LNCaP clone FGC (cell line): ENCODE data around the gene RNU1-2.

ENCODE experiments used
- DNase-seq: peaks from one replicate; pipeline ENCODE4 v3.0.0-alpha.2; 2011; ENCODE audit warnings: low read depth
- H3K4me3 ChIP-seq: 2 replicates; pipeline ENCODE4 v1.5.1; 2011; ENCODE audit warnings: mild to moderate bottlenecking, low read depth, low read length, control low read depth
- TF ChIP-seq, protein P1 (sequence below): IDR thresholded peaks from 2 replicates; pipeline ENCODE4 v1.5.1; 2012; ENCODE audit warnings: mild to moderate bottlenecking; ENCODE audit not compliant: control insufficient read depth, insufficient read depth; ENCODE audit errors: extremely low read depth

The RNU1-2 gene

DNA sequence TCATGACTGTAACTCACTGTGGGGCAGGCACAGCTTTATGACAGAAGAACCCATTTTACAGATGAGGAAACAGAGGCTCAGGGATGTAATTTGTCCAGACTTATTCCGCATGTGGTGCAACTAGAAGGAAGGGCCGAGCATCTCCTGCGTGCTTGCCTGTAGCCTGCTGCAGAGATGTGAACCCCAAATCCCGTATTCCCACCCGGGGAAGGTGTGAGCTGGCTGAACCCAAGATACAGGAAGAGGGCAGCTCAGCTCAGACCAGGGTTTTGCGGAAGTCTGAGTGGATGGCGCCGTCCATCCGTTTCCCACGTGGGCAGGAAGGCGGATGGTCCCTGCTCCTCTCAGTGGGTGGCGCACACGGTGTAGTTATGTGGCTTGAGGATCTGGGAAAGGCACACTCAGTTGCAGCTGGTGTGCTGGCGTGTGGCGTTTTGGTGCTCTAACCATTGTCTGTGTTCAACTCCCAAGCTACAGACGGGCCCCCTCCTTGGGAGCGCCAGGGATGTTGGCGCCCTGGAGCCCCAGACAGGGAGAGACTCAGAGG is 27.2 kb downstream of the RNU1-2 start:
- TF ChIP-seq, protein P1, sequence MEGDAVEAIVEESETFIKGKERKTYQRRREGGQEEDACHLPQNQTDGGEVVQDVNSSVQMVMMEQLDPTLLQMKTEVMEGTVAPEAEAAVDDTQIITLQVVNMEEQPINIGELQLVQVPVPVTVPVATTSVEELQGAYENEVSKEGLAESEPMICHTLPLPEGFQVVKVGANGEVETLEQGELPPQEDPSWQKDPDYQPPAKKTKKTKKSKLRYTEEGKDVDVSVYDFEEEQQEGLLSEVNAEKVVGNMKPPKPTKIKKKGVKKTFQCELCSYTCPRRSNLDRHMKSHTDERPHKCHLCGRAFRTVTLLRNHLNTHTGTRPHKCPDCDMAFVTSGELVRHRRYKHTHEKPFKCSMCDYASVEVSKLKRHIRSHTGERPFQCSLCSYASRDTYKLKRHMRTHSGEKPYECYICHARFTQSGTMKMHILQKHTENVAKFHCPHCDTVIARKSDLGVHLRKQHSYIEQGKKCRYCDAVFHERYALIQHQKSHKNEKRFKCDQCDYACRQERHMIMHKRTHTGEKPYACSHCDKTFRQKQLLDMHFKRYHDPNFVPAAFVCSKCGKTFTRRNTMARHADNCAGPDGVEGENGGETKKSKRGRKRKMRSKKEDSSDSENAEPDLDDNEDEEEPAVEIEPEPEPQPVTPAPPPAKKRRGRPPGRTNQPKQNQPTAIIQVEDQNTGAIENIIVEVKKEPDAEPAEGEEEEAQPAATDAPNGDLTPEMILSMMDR = no peak
- no peak overlapping the region for H3K4me3 ChIP-seq
- no peak for DNase-seq

DNA sequence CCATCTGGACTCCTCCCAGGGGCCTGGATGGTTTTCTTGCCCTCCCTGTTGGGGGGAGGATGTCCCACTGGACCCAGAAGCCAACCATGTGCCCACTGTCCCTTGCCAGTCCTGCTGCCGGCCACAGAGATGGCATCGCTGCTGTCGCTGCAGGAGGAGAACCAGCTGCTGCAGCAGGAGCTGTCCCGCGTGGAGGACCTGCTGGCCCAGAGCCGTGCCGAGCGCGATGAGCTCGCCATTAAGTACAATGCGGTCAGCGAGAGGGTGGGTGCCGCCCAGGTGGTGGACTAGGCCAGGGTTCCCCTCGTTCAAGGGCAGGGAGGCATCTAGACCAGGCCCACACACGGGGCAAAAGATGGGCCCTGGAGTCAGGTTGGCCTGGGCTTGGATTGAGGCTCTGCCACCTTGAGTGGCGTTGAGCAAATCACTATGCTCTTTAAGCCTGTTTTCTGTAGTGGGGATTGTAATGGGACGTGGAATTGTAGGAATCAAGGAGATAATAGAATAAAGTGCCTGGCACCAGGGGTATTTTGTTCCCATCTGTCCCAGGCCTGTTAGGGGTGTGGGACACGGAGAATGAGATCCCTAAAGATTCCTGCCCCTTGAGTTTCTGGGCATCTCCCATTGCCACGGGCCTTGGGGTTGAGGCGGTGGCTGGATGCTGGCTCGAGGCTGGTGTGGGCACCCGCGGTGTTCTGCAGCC is 28.6 kb downstream of the RNU1-2 start:
- DNase-seq = no peak

DNA sequence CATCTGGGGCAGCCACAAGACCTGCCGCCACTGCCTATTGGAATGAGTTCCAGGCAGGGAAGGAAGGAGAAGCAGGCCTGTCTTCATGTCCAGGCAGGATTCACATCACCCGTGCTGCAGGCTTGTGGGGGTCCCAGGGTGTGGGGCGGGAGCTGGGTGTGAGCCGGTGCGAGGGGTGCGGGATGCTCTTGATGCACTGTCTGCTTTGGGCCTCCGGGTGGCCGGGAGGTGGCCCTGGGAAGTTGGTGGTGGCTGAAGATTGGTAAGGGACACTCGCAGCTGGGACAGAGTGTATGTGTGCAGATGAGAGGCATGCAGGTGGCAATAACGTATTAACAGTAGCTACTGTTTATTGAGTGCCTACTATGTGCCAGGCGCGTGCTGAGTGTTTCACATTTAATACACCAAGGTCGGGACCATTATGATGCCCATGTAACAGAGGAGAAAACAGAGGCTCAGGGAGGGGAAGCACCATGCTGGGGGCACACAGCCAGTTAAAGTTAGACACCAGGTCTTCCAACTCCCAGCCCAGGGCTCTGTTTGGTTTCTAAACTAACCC is 29.2 kb downstream of the RNU1-2 start:
- TF ChIP-seq, protein P1 = no peak
- DNase-seq = no peak
- no peak overlapping the region for H3K4me3 ChIP-seq

More for the DNA sequence above, 28.6 kb downstream of the RNU1-2 start:
- H3K4me3 ChIP-seq = no peak overlapping the region
- TF ChIP-seq, protein P1 = no peak

DNA sequence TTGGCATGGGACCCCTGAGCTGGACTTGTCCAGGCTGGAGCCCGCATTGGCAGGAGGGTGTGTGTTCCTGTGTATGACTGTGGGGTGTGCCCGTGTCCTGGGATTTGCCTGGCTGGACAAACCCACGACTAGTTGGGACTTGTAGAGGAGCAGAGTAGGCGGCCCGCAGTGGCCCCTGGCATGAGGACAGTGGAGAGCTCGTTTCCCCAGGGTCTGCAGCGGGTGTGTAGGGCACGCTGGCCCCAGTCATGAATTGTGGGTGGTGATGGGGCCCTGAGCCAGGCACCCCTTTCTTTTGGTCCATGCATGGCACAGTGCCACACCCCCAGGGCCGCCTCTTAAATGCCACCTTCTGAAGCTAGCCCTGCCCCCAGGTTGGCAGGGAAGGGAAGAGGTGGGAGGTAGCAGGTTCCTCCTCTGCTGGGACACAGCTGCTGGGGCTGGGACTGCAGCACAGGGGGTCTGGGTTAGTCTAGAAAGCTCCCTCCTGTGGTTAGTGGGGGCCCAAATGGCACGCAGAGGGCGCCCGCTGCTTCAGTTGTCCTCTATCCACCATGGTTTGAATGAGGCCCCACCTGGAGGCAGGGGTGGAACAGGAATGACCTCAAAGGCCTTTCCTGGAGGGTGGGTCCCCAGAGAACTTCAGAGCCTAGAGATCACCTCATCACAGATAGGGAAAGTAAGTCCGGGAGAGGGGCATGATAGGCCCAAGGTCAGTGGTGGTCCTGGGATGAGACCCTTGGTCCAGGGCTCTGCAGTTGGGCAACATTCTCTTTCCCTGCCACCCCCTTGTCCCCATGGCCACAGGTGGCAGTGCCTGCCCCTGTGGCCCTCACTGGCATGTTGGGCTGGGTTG is 30.1 kb downstream of the RNU1-2 start:
- TF ChIP-seq, protein P1 = no peak
- DNase-seq = no peak
- H3K4me3 ChIP-seq = no peak overlapping the region

DNA sequence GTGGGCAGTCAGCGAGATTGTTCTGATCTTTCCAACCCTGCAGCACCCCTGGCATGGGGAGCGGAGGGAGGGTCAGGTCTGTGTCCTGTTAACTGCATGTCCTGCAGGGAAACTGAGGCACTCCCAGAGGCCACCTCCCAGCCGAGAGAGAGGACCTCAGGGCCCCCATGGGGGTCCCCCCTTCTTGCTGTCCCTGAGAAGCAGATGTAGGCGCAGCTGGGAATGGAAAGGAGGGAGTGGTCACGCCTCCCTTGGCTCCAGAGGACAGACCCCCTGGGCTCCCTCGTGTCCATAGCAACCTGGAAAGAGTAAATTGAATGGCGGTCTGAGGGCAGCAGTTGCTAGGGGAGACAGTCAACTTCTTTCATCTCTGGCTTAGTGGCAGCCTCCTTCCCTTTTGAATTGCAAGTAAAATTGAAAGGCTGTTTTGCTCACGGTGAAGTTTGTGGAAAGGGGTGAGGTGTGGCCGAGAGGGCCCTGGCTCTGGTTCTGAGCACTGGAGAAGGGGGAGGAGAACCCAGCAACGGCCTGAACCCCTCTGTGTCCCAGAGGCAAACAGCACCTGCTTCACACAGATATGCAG is 30.8 kb downstream of the RNU1-2 start:
- H3K4me3 ChIP-seq = no peak overlapping the region
- no peak for DNase-seq
- TF ChIP-seq, protein P1 = no peak

DNA sequence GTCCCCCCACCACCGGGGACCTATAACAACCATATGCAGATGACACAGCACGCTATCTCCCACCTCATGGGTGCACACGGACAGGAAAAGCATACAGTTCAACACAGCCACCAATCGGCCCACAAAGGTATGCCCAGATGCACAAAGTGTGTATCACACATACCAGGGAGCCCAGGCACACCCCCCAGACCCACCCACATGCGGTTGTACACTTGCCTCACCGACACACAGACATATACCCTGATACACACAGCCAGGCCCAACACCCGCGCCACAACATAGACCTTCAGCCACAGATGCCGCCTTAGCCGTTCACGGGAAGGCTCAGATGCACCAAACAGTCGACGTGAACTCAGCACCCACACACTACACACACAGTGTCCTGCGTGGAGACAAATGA is 31.5 kb downstream of the RNU1-2 start:
- H3K4me3 ChIP-seq = no peak overlapping the region
- DNase-seq = no peak
- TF ChIP-seq, protein P1 = no peak
